Right hindlimb (tissue), 1 donor: ENCODE results near the gene TSPAN7.

Source experiments
- DNase-seq: peaks from one replicate; pipeline ENCODE4 v3.0.0-alpha.2; 2018

The TSPAN7 gene

GRCh38 chrX:38697461-38697860 lies 136.1 kb downstream of the TSPAN7 start:
- DNase-seq: no peak

GRCh38 chrX:38699121-38699520 lies 137.8 kb downstream of the TSPAN7 start:
- DNase-seq: no peak

GRCh38 chrX:38699696-38700095 lies 138.4 kb downstream of the TSPAN7 start:
- no peak for DNase-seq

GRCh38 chrX:38701073-38701472 lies 139.7 kb downstream of the TSPAN7 start:
- no peak for DNase-seq

GRCh38 chrX:38704146-38704882 lies 143.0 kb downstream of the TSPAN7 start:
- DNase-seq: no peak

GRCh38 chrX:38717871-38718270 lies 156.5 kb downstream of the TSPAN7 start:
- DNase-seq: no peak

GRCh38 chrX:38718311-38718710 lies 157.0 kb downstream of the TSPAN7 start:
- no peak for DNase-seq

GRCh38 chrX:38726612-38727011 lies 165.3 kb downstream of the TSPAN7 start:
- no peak for DNase-seq

GRCh38 chrX:38727668-38728067 lies 166.3 kb downstream of the TSPAN7 start:
- no peak for DNase-seq

- no peak for DNase-seq
These were observed 171.5 kb downstream of the TSPAN7 start for GRCh38 chrX:38732866-38733265.
